NCI-H69 (cell line): ENCODE measurements around the gene DISC1.

ENCODE experiments used
- DNase-seq: peaks from one replicate; lab custom pipeline; 2025; lab: John Stamatoyannopoulos, UW

Gene DISC1

DNA sequence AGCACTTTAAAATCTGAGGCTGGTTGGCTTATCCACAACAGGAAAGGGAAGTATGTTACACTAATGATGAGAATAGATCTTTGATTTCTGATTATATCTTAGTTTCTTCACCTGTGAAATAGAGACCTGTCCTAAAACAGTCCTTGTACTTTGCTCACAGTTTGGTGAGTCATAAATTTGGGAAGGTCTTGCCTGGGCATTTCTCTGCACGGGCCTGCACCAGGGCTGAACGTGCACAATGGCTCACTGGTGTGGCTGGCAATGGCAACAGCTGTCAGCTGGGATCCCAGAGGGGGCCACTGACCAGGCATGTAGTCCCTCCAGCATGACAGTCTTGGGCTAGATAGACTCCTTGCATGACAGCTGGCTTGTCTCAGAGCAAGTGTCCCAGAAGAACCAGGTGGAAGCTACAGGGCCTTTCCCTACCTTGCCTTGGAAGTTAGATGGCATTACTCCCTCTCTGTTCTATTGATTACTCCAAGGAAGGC lies 367.4 kb downstream of the DISC1 start:
- no peak for DNase-seq

DNA sequence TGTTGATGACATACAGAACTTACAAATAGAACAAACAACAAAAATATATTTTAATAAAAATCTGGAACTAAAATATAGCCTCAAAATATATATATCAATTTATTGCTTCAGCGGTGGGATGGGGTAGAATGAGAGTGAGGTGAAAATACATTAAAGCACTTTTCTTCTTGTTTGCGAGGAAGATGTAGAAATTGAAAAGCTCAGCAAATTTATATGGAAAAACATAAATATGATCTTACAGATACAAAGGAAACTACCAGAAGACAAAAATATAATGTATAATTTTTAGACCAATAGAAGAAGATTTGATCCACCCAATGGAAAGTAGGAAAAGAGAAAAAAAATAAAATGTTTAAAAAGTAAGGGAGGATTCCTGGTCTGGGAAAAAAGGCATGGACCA lies 372.2 kb downstream of the DISC1 start:
- no peak for DNase-seq

GRCh38 chr1:232005300-232005699 lies 378.7 kb downstream of the DISC1 start:
- DNase-seq: no peak

DNA sequence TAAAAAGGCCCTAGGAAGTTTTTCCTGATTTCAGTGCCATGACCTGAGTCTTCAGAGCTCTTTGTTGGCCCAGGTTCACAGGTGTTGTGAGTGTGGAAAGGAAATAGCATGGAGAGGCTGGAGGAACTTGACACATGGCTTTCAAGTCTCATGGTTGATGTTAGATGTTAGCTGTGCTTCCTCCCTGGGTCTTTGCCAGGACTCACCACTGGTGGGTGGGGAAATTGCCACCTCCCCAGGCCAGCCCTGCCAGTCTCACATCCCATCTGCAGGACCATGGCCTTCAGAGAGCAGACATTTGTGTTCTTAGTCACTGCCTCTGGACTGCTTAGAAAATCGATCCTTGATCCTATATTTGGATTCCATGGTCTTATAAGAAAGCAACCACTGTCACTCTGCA lies 383.2 kb downstream of the DISC1 start:
- peak; percentile 17 for DNase-seq

DNA sequence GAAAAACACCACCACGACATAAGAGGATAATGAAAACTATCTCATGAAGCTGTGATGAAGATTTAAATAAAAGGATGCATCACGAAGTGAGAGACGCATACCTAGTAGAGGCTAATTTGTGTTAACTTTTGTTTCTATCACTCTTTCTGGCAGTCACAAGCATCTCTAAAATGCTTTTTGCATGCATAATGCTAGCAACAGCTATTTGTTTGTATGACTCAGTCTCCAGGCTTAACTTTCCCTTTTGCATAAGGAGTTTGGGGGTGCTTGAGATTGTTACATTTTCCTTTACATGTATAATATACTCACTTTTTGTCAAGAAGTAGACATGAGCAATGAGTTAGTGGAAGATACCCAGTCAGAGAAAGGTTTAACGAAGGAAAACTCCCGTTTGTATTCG lies 385.4 kb downstream of the DISC1 start:
- DNase-seq: no peak

- DNase-seq: peak; percentile 87
Measured at GRCh38 chr1:232012773-232013386, 386.3 kb downstream of the DISC1 start.

GRCh38 chr1:232014941-232015340 lies 388.4 kb downstream of the DISC1 start:
- DNase-seq: peak; percentile 61

GRCh38 chr1:232016616-232017015 lies 390.0 kb downstream of the DISC1 start:
- DNase-seq: no peak

- DNase-seq: no peak
Measured at GRCh38 chr1:232017057-232017456, 390.5 kb downstream of the DISC1 start.

DNA sequence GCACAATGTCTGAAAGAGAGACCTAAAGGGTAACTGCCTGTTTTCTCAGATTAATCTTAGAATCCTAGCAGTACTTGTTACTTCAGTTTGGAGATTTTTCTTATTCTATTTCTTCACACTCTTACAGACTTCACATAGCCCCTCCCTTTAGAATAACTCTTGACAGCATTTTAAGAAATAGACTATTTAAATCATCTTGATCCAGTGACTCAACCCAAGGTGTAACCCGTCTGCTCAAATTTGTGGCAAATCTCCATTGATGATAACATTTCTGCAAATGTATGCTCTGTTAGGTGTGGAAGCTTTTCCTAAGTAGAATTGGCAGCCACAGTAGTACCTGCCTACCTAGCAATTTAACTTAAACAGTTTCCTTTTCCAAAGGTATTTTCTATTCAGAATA lies 391.2 kb downstream of the DISC1 start:
- DNase-seq: no peak

- no peak for DNase-seq
Measured at GRCh38 chr1:232018231-232019025, 391.8 kb downstream of the DISC1 start.

DNA sequence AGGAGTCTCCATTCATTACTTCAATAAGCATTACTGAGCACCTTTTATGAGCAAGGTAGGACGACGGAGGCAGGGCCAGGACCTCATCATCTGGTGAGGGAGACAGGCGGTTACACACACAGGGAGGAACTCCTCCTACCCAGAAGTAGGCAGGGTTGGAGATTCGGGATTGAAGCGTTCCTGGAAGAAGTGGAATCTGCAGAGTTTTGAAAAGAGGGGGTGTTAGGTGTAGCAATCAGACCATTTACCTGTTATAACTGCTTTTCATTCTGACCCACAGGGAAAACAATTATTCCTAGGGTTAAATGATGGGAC lies 392.4 kb downstream of the DISC1 start:
- DNase-seq: no peak

GRCh38 chr1:232020352-232020751 lies 393.8 kb downstream of the DISC1 start:
- no peak for DNase-seq

- peak; percentile 42 for DNase-seq
Measured at GRCh38 chr1:232029315-232029714, 402.7 kb downstream of the DISC1 start.

DNA sequence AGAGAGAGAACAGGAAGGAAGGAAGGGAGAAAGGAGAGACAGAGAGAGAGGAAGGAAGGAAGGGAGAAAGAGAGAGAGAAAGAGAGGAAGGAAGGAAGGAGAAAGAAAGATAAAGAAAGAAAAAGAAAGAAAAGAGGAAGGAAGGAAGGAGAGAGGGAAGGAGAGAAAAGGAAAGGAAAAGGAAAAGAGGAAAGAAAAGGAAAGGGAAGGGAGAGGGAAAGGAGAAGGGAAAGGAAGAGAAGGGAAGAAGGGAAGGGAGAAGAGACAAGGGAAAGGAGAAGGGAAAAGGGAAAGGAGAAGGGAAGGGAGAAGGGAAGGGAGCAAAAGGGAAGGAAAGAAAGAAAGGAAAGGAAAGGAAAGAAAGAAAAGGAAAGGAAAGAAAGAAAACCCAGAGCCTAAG lies 404.6 kb downstream of the DISC1 start:
- DNase-seq: no peak

GRCh38 chr1:232033285-232033684 lies 406.7 kb downstream of the DISC1 start:
- peak; percentile 78 for DNase-seq

DNA sequence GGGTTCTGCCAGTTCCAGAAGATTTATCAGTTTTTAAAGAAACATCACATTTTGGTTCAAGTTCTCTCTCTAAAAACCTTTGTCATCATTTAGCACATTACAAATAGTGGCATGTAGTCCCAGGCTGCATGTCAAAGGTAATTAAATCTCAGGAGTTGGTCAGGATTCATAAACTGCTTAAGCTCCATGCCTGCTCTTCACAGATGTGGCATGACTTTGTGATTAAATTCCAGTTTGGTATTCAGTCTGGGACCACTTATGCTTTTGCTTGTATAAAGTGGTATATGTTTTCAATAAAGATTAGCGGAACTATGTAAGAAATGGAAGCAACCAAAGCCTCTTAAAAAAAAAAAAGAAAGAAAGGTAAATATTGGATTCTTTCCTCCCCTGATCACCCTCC lies 408.0 kb downstream of the DISC1 start:
- DNase-seq: no peak

DNA sequence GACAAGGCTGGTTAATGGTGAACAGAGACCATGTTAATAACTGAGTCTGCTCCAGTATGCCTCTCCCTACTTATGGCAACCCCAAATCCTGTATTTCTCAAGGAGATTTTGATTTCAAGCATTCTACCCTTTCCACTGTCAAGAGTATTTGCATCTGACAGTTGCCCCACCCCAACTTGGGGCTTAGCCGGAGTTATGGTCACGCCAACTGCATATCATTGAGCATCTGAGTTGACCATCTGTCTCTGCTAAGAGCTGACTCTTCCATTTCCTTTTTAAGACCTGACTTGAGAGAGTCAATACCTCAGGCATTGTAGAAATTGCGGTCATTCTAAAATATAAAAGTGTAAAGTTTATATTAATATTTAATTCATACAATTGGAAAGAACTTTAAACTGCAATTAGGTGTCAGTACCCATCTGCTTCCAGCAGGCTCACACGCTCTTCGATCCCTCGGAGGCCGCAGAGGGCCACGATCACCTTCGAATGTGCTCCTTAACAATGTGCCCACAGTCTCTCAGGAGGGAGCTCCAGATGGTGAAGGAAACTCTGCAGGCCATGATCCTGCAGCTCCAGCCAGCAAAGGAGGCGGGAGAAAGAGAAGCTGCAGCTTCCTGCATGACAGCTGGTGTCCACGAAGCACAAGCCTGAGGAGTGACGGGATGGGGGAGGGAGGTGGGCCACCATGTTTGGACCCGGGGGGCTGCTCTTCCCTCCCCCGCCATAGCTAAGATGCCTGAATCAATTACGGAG lies 409.8 kb downstream of the DISC1 start:
- DNase-seq: no peak

GRCh38 chr1:232037774-232038388 lies 411.3 kb downstream of the DISC1 start:
- peak; percentile 58 for DNase-seq

GRCh38 chr1:232038706-232039677 lies 412.4 kb downstream of the DISC1 start:
- peak; percentile 67 for DNase-seq

DNA sequence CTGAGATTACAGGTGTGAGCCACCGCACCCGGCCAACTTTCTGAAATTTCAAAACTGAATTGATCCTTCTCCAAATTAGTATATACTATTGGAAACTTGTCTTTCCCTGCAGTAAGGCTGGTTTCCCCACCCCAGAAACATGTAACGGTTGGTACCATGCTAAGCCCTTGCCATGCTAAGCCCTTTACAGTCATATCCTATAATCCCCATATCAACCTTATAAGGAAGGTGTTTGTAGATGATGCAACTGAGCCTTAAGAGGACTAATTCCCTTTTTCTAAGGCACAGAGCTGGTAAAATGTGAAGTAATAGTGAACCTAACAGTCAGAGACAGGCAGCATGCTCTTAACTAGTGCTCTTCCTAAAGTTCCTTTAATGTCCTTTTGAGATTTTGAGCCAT lies 413.7 kb downstream of the DISC1 start:
- no peak for DNase-seq
